Testis (tissue), 2 donors: Measurements from ENCODE around the gene FCHSD2.

ENCODE experiments used
- CTCF ChIP-seq, 3 experiments: fragments of 450-650 bp in 2 of 3; fragments of 200-600 bp in 1 of 3; sonication (generic) in 1 of 3; IDR thresholded peaks; one replicate each; pipeline ENCODE4 v1.5.1; 2016 to 2019; ENCODE audit warnings: antibody characterized with exemption in 3 of 3, mild to moderate bottlenecking in 2 of 3, moderate library complexity in 1 of 3
- POLR2A ChIP-seq: fragments of 450-650 bp; IDR thresholded peaks from one replicate; pipeline ENCODE4 v1.6.1; 2017; ENCODE audit warnings: antibody characterized with exemption, mild to moderate bottlenecking, moderate library complexity

GRCh38 chr11:72996959-72997358, 145.2 kb downstream of the FCHSD2 start:
- no peak for TF ChIP-seq CTCF (IDR thresholded peaks at IDR 0.05)
- no peak for TF ChIP-seq POLR2A
